ENCODE results near the gene LOC101059915.

The LOC101059915 gene

GRCh38 chrX:71667328-71668247 lies at the start of gene LOC101059915:
Gene LOC101059915 (plus strand): TSS chrX:71667546.
- no peak for DNase-seq (ENCODE audit: low read depth, low spot score)
- in situ Hi-C loops (cut with HindIII; ENCODE audit: low pct_unique_long_range_greater_than_20kb, low sequenced_read_pairs), result no loop called here

GRCh38 chrX:71617742-71618141 lies 49.6 kb upstream of the LOC101059915 start:
- DNase-seq (ENCODE audit: low read depth, low spot score), result no peak
- in situ Hi-C loops (cut with HindIII; ENCODE audit: low pct_unique_long_range_greater_than_20kb, low sequenced_read_pairs), result no loop called here

- in situ Hi-C loops (cut with HindIII; ENCODE audit: low pct_unique_long_range_greater_than_20kb, low sequenced_read_pairs), result no loop called here
- no peak for DNase-seq (ENCODE audit: low read depth, low spot score)
Observed at GRCh38 chrX:71618303-71618721, 49.0 kb upstream of the LOC101059915 start, which contains the start of gene CXCR3. Gene CXCR3 (minus strand): TSS chrX:71618511. CDS start chrX:71618449, 62 bp downstream.

GRCh38 chrX:71618787-71619186 lies 48.6 kb upstream of the LOC101059915 start:
- in situ Hi-C loops (cut with HindIII; ENCODE audit: low pct_unique_long_range_greater_than_20kb, low sequenced_read_pairs), result no loop called here

GRCh38 chrX:71619193-71619592 lies 48.2 kb upstream of the LOC101059915 start:
- in situ Hi-C loops (cut with HindIII; ENCODE audit: low pct_unique_long_range_greater_than_20kb, low sequenced_read_pairs), result no loop called here
- no peak for DNase-seq (ENCODE audit: low read depth, low spot score)

More at GRCh38 chrX:71618787-71619186, 48.6 kb upstream of the LOC101059915 start:
- DNase-seq (ENCODE audit: low read depth, low spot score), result no peak

- in situ Hi-C loops (cut with HindIII; ENCODE audit: low pct_unique_long_range_greater_than_20kb, low sequenced_read_pairs), result no loop called here
- DNase-seq (ENCODE audit: low read depth, low spot score), result no peak
Observed at GRCh38 chrX:71619986-71620385, 47.4 kb upstream of the LOC101059915 start.

GRCh38 chrX:71621603-71622002 lies 45.7 kb upstream of the LOC101059915 start:
- DNase-seq (ENCODE audit: low read depth, low spot score), result no peak
- in situ Hi-C loops (cut with HindIII; ENCODE audit: low pct_unique_long_range_greater_than_20kb, low sequenced_read_pairs), result no loop called here

- in situ Hi-C loops (cut with HindIII; ENCODE audit: low pct_unique_long_range_greater_than_20kb, low sequenced_read_pairs), result no loop called here
- DNase-seq (ENCODE audit: low read depth, low spot score), result no peak
Observed at GRCh38 chrX:71622032-71622575, 45.2 kb upstream of the LOC101059915 start.

- in situ Hi-C loops (cut with HindIII; ENCODE audit: low pct_unique_long_range_greater_than_20kb, low sequenced_read_pairs), result no loop called here
Observed at GRCh38 chrX:71622576-71623450, 44.5 kb upstream of the LOC101059915 start.

GRCh38 chrX:71623714-71624113 lies 43.6 kb upstream of the LOC101059915 start:
- in situ Hi-C loops (cut with HindIII; ENCODE audit: low pct_unique_long_range_greater_than_20kb, low sequenced_read_pairs), result no loop called here
- no peak for DNase-seq (ENCODE audit: low read depth, low spot score)

More at GRCh38 chrX:71622576-71623450, 44.5 kb upstream of the LOC101059915 start:
- DNase-seq (ENCODE audit: low read depth, low spot score), result peak; percentile 49

GRCh38 chrX:71625471-71625870 lies 41.9 kb upstream of the LOC101059915 start:
- DNase-seq (ENCODE audit: low read depth, low spot score), result peak; percentile 7
- in situ Hi-C loops (cut with HindIII; ENCODE audit: low pct_unique_long_range_greater_than_20kb, low sequenced_read_pairs), result no loop called here

- in situ Hi-C loops (cut with HindIII; ENCODE audit: low pct_unique_long_range_greater_than_20kb, low sequenced_read_pairs), result no loop called here
- no peak for DNase-seq (ENCODE audit: low read depth, low spot score)
Observed at GRCh38 chrX:71626576-71626975, 40.8 kb upstream of the LOC101059915 start.

GRCh38 chrX:71627588-71628404 lies 39.5 kb upstream of the LOC101059915 start:
- in situ Hi-C loops (cut with HindIII; ENCODE audit: low pct_unique_long_range_greater_than_20kb, low sequenced_read_pairs), result no loop called here
- DNase-seq (ENCODE audit: low read depth, low spot score), result no peak

- DNase-seq (ENCODE audit: low read depth, low spot score), result no peak
- in situ Hi-C loops (cut with HindIII; ENCODE audit: low pct_unique_long_range_greater_than_20kb, low sequenced_read_pairs), result no loop called here
Observed at GRCh38 chrX:71629467-71629866, 37.9 kb upstream of the LOC101059915 start.

- in situ Hi-C loops (cut with HindIII; ENCODE audit: low pct_unique_long_range_greater_than_20kb, low sequenced_read_pairs), result no loop called here
- DNase-seq (ENCODE audit: low read depth, low spot score), result no peak
Observed at GRCh38 chrX:71632923-71633657, 34.3 kb upstream of the LOC101059915 start.

- in situ Hi-C loops (cut with HindIII; ENCODE audit: low pct_unique_long_range_greater_than_20kb, low sequenced_read_pairs), result no loop called here
- DNase-seq (ENCODE audit: low read depth, low spot score), result no peak
Observed at GRCh38 chrX:71634366-71634765, 33.0 kb upstream of the LOC101059915 start.

All from SK-MEL-5 (cell line).